Fibroblast of pulmonary artery (primary cell): ENCODE results near the gene RALY.
"Not testable (repeated sequence)": the region's sequence is repeated elsewhere in the genome, so short reads cannot be mapped to it uniquely, and the experiment has no call there.

ENCODE experiments used
- DNase-seq: peaks from one replicate; pipeline ENCODE4 v3.0.0-alpha.2; 2010; ENCODE audit warnings: low read depth
- H3K4me3 ChIP-seq: replicated peaks from 2 replicates; pipeline ENCODE4 v1.5.1; 2011; ENCODE audit warnings: low read depth, mild to moderate bottlenecking, control low read depth, low read length, moderate library complexity
- CTCF ChIP-seq: IDR thresholded peaks from 2 replicates; pipeline ENCODE4 v1.5.1; 2011; ENCODE audit warnings: mild to moderate bottlenecking, control low read depth, low read length, inconsistent platforms; ENCODE audit errors: missing control alignments

RALY gene

GRCh38 chr20:34022151-34022838, 28.6 kb downstream of the RALY start:
- no peak for DNase-seq
- TF ChIP-seq CTCF, result peak; percentile 40
- no peak overlapping the region for H3K4me3 ChIP-seq

GRCh38 chr20:34022839-34023234, 29.1 kb downstream of the RALY start:
- no peak for TF ChIP-seq CTCF
- no peak overlapping the region for H3K4me3 ChIP-seq
- no peak for DNase-seq

- DNase-seq, result no peak
- H3K4me3 ChIP-seq, result no peak overlapping the region
- no peak for TF ChIP-seq CTCF
Measured at GRCh38 chr20:34023937-34024722, 30.4 kb downstream of the RALY start.

GRCh38 chr20:34024723-34025351, 31.1 kb downstream of the RALY start:
- H3K4me3 ChIP-seq, result no peak overlapping the region
- no peak for TF ChIP-seq CTCF
- DNase-seq, result no peak

GRCh38 chr20:34028013-34028412, 34.3 kb downstream of the RALY start:
- DNase-seq, H3K4me3 ChIP-seq: not testable (repeated sequence)

GRCh38 chr20:34029415-34029814, 35.7 kb downstream of the RALY start:
- no peak for TF ChIP-seq CTCF
- no peak overlapping the region for H3K4me3 ChIP-seq
- DNase-seq, result no peak

GRCh38 chr20:34030456-34030855, 36.7 kb downstream of the RALY start:
- no peak for DNase-seq
- TF ChIP-seq CTCF, result no peak
- no peak overlapping the region for H3K4me3 ChIP-seq
